ENCODE measurements around the gene RAB3A.
A peak's percentile ranks its signal among the peaks of the same experiment; 100 is the strongest.
"Not testable (repeated sequence)": the region's sequence is repeated elsewhere in the genome, so short reads cannot be mapped to it uniquely, and the experiment has no call there.

The RAB3A gene

GRCh38 chr19:18160971-18161635 lies 42.7 kb downstream of the RAB3A start:
- Histone ChIP-seq H3K36me3 (ENCODE audit: control insufficient read depth in 5 of 5, insufficient read depth in 5 of 5, low read length in 5 of 5) (peaks cover 0 to 25% (median 23%) of the 10 kb centered on the region in 5 donors), H3K9ac (ENCODE audit: low read length in 5 of 5) (peak overlapping the region in 4 of 5 donors; percentile 56 to 76 (median 66)), H3K9me3 (ENCODE audit: control insufficient read depth in 5 of 5, low read length in 5 of 5) (no peaks in the 10 kb centered on the region), H3K4me3 (ENCODE audit: low read depth in 1 of 5, low read length in 5 of 5) (peak overlapping the region; percentile 50 to 81 (median 69)), H3K27ac (ENCODE audit: low read depth, low read length) (peak overlapping the region; percentile 23), H3K27me3 (ENCODE audit: control insufficient read depth in 5 of 5, insufficient read depth in 4 of 5, low read length in 5 of 5) (no peaks in the 10 kb centered on the region), H3K4me1 (ENCODE audit: control insufficient read depth in 5 of 5, insufficient read depth in 5 of 5, low read length in 5 of 5) (peaks cover 8 to 31% (median 28%) of the 10 kb centered on the region in 5 donors)

- Histone ChIP-seq H3K36me3 (ENCODE audit: control insufficient read depth in 5 of 5, insufficient read depth in 5 of 5, low read length in 5 of 5) (peaks cover 0 to 23% (median 20%) of the 10 kb centered on the region in 5 donors), H3K4me3 (ENCODE audit: low read depth in 1 of 5, low read length in 5 of 5) (peak overlapping the region in 4 of 5 donors; percentile 36 to 56 (median 52)), H3K27me3 (ENCODE audit: control insufficient read depth in 5 of 5, insufficient read depth in 4 of 5, low read length in 5 of 5) (no peaks in the 10 kb centered on the region), H3K9me3 (ENCODE audit: control insufficient read depth in 5 of 5, low read length in 5 of 5) (no peaks in the 10 kb centered on the region), H3K9ac (ENCODE audit: low read length in 5 of 5) (peak overlapping the region in 4 of 5 donors; percentile 56 to 76 (median 66)), H3K27ac (ENCODE audit: low read depth, low read length) (peak overlapping the region; percentile 23), H3K4me1 (ENCODE audit: control insufficient read depth in 5 of 5, insufficient read depth in 5 of 5, low read length in 5 of 5) (peaks cover 8 to 32% (median 28%) of the 10 kb centered on the region in 5 donors)
These were observed 43.3 kb downstream of the RAB3A start for GRCh38 chr19:18160493-18160970.

- Histone ChIP-seq H3K27ac (ENCODE audit: low read depth, low read length) (no peak overlapping the region), H3K9ac (ENCODE audit: low read length in 5 of 5) (no peak overlapping the region), H3K27me3 (ENCODE audit: control insufficient read depth in 5 of 5, insufficient read depth in 4 of 5, low read length in 5 of 5) (no peaks in the 10 kb centered on the region), H3K4me1 (ENCODE audit: control insufficient read depth in 5 of 5, insufficient read depth in 5 of 5, low read length in 5 of 5) (peaks cover 8 to 36% (median 28%) of the 10 kb centered on the region in 5 donors), H3K36me3 (ENCODE audit: control insufficient read depth in 5 of 5, insufficient read depth in 5 of 5, low read length in 5 of 5) (peaks cover 0 to 23% (median 18%) of the 10 kb centered on the region in 5 donors), H3K4me3 (ENCODE audit: low read depth in 1 of 5, low read length in 5 of 5) (no peak overlapping the region), H3K9me3 (ENCODE audit: control insufficient read depth in 5 of 5, low read length in 5 of 5) (no peaks in the 10 kb centered on the region)
These were observed 44.0 kb downstream of the RAB3A start for GRCh38 chr19:18159810-18160209.

GRCh38 chr19:18159059-18159616 lies 44.7 kb downstream of the RAB3A start:
- not testable (repeated sequence) for H3K27me3 ChIP-seq (ENCODE audit: control insufficient read depth in 5 of 5, insufficient read depth in 4 of 5, low read length in 5 of 5); H3K9ac ChIP-seq (ENCODE audit: low read length in 5 of 5); H3K4me3 ChIP-seq (ENCODE audit: low read depth in 1 of 5, low read length in 5 of 5); H3K9me3 ChIP-seq (ENCODE audit: control insufficient read depth in 5 of 5, low read length in 5 of 5); H3K27ac ChIP-seq (ENCODE audit: low read depth, low read length)
- peaks cover 0 to 23% (median 18%) of the 10 kb centered on the region in 5 donors for H3K36me3 ChIP-seq (ENCODE audit: control insufficient read depth in 5 of 5, insufficient read depth in 5 of 5, low read length in 5 of 5)
- peaks cover 8 to 41% (median 32%) of the 10 kb centered on the region in 5 donors for H3K4me1 ChIP-seq (ENCODE audit: control insufficient read depth in 5 of 5, insufficient read depth in 5 of 5, low read length in 5 of 5)

GRCh38 chr19:18158467-18158866 lies 45.4 kb downstream of the RAB3A start:
- no peak overlapping the region for H3K4me3 ChIP-seq (ENCODE audit: low read depth in 1 of 5, low read length in 5 of 5)
- H3K27me3 ChIP-seq (ENCODE audit: control insufficient read depth in 5 of 5, insufficient read depth in 4 of 5, low read length in 5 of 5) = no peaks in the 10 kb centered on the region
- peaks cover 0 to 22% (median 16%) of the 10 kb centered on the region in 5 donors for H3K36me3 ChIP-seq (ENCODE audit: control insufficient read depth in 5 of 5, insufficient read depth in 5 of 5, low read length in 5 of 5)
- H3K9ac ChIP-seq (ENCODE audit: low read length in 5 of 5) = no peak overlapping the region
- H3K27ac ChIP-seq (ENCODE audit: low read depth, low read length) = no peak overlapping the region
- H3K9me3 ChIP-seq (ENCODE audit: control insufficient read depth in 5 of 5, low read length in 5 of 5) = no peaks in the 10 kb centered on the region
- H3K4me1 ChIP-seq (ENCODE audit: control insufficient read depth in 5 of 5, insufficient read depth in 5 of 5, low read length in 5 of 5) = peaks cover 8 to 47% (median 39%) of the 10 kb centered on the region in 5 donors

GRCh38 chr19:18157465-18158063 lies 46.3 kb downstream of the RAB3A start:
- no peak overlapping the region for H3K4me3 ChIP-seq (ENCODE audit: low read depth in 1 of 5, low read length in 5 of 5)
- peak overlapping the region in 3 of 5 donors; percentile 10 to 39 (median 37) for H3K9ac ChIP-seq (ENCODE audit: low read length in 5 of 5)
- H3K27ac ChIP-seq (ENCODE audit: low read depth, low read length) = no peak overlapping the region
- peaks cover 8 to 55% (median 42%) of the 10 kb centered on the region in 5 donors for H3K4me1 ChIP-seq (ENCODE audit: control insufficient read depth in 5 of 5, insufficient read depth in 5 of 5, low read length in 5 of 5)
- no peaks in the 10 kb centered on the region for H3K27me3 ChIP-seq (ENCODE audit: control insufficient read depth in 5 of 5, insufficient read depth in 4 of 5, low read length in 5 of 5)
- H3K9me3 ChIP-seq (ENCODE audit: control insufficient read depth in 5 of 5, low read length in 5 of 5) = no peaks in the 10 kb centered on the region
- peaks cover 0 to 15% (median 7%) of the 10 kb centered on the region in 5 donors for H3K36me3 ChIP-seq (ENCODE audit: control insufficient read depth in 5 of 5, insufficient read depth in 5 of 5, low read length in 5 of 5)

- Histone ChIP-seq H3K27me3 (ENCODE audit: control insufficient read depth in 5 of 5, insufficient read depth in 4 of 5, low read length in 5 of 5) (no peaks in the 10 kb centered on the region), H3K9ac (ENCODE audit: low read length in 5 of 5) (peak overlapping the region; percentile 10 to 64 (median 48)), H3K4me3 (ENCODE audit: low read depth in 1 of 5, low read length in 5 of 5) (no peak overlapping the region), H3K36me3 (ENCODE audit: control insufficient read depth in 5 of 5, insufficient read depth in 5 of 5, low read length in 5 of 5) (peaks cover 0 to 10% (median 7%) of the 10 kb centered on the region in 5 donors), H3K9me3 (ENCODE audit: control insufficient read depth in 5 of 5, low read length in 5 of 5) (no peaks in the 10 kb centered on the region), H3K27ac (ENCODE audit: low read depth, low read length) (no peak overlapping the region), H3K4me1 (ENCODE audit: control insufficient read depth in 5 of 5, insufficient read depth in 5 of 5, low read length in 5 of 5) (peaks cover 8 to 60% (median 42%) of the 10 kb centered on the region in 5 donors)
These were observed 46.9 kb downstream of the RAB3A start for GRCh38 chr19:18156841-18157464.

- Histone ChIP-seq H3K9me3 (ENCODE audit: control insufficient read depth in 5 of 5, low read length in 5 of 5) (no peaks in the 10 kb centered on the region), H3K9ac (ENCODE audit: low read length in 5 of 5) (peak overlapping the region in 2 of 5 donors; percentile 57 to 64), H3K36me3 (ENCODE audit: control insufficient read depth in 5 of 5, insufficient read depth in 5 of 5, low read length in 5 of 5) (peaks cover 0 to 9% (median 7%) of the 10 kb centered on the region in 5 donors), H3K4me1 (ENCODE audit: control insufficient read depth in 5 of 5, insufficient read depth in 5 of 5, low read length in 5 of 5) (peaks cover 6 to 61% (median 43%) of the 10 kb centered on the region in 5 donors), H3K27ac (ENCODE audit: low read depth, low read length) (no peak overlapping the region), H3K27me3 (ENCODE audit: control insufficient read depth in 5 of 5, insufficient read depth in 4 of 5, low read length in 5 of 5) (no peaks in the 10 kb centered on the region), H3K4me3 (ENCODE audit: low read depth in 1 of 5, low read length in 5 of 5) (no peak overlapping the region)
These were observed 47.6 kb downstream of the RAB3A start for GRCh38 chr19:18156268-18156667.

- Histone ChIP-seq H3K27ac (ENCODE audit: low read depth, low read length) (no peak overlapping the region), H3K36me3 (ENCODE audit: control insufficient read depth in 5 of 5, insufficient read depth in 5 of 5, low read length in 5 of 5) (peaks cover 0 to 11% (median 8%) of the 10 kb centered on the region in 5 donors), H3K9me3 (ENCODE audit: control insufficient read depth in 5 of 5, low read length in 5 of 5) (no peaks in the 10 kb centered on the region), H3K4me1 (ENCODE audit: control insufficient read depth in 5 of 5, insufficient read depth in 5 of 5, low read length in 5 of 5) (peaks cover 6 to 54% (median 36%) of the 10 kb centered on the region in 5 donors), H3K9ac (ENCODE audit: low read length in 5 of 5) (no peak overlapping the region), H3K4me3 (ENCODE audit: low read depth in 1 of 5, low read length in 5 of 5) (no peak overlapping the region), H3K27me3 (ENCODE audit: control insufficient read depth in 5 of 5, insufficient read depth in 4 of 5, low read length in 5 of 5) (no peaks in the 10 kb centered on the region)
These were observed 48.5 kb downstream of the RAB3A start for GRCh38 chr19:18155095-18156087.

Measured in subcutaneous abdominal adipose tissue (tissue), 5 donors.